GM21526 (cell line): Measurements from ENCODE around the gene NTM.
A peak's percentile ranks its signal among the peaks of the same experiment; 100 is the strongest.

Source experiments
- ATAC-seq: cut with Tn5 transposase; IDR thresholded peaks from one replicate; pipeline ENCODE4 v1.9.1; 2021; ENCODE audit warnings: moderate library complexity; ENCODE audit not compliant: unreplicated experiment, low FRiP score

The NTM gene

GRCh38 chr11:131662317-131662972 lies 292.0 kb downstream of the NTM start:
- no peak for ATAC-seq

- no peak for ATAC-seq
Measured at GRCh38 chr11:131662993-131663392, 292.6 kb downstream of the NTM start.

- ATAC-seq, result no peak
Measured at GRCh38 chr11:131663405-131664200, 293.2 kb downstream of the NTM start.

- no peak for ATAC-seq
Measured at GRCh38 chr11:131664293-131664692, 293.9 kb downstream of the NTM start.

- ATAC-seq, result no peak
Measured at GRCh38 chr11:131664816-131665215, 294.4 kb downstream of the NTM start.

- no peak for ATAC-seq
Measured at GRCh38 chr11:131665344-131665968, 295.0 kb downstream of the NTM start.

GRCh38 chr11:131666006-131666405 lies 295.6 kb downstream of the NTM start:
- ATAC-seq, result no peak

GRCh38 chr11:131666617-131667016 lies 296.2 kb downstream of the NTM start:
- no peak for ATAC-seq

- no peak for ATAC-seq
Measured at GRCh38 chr11:131667566-131667965, 297.2 kb downstream of the NTM start.

- peak; percentile 78 for ATAC-seq
Measured at GRCh38 chr11:131668500-131669400, 298.3 kb downstream of the NTM start.

GRCh38 chr11:131669401-131669780 lies 299.0 kb downstream of the NTM start:
- ATAC-seq, result no peak

GRCh38 chr11:131670876-131671275 lies 300.5 kb downstream of the NTM start:
- no peak for ATAC-seq

GRCh38 chr11:131671320-131671719 lies 300.9 kb downstream of the NTM start:
- no peak for ATAC-seq

GRCh38 chr11:131671734-131672133 lies 301.3 kb downstream of the NTM start:
- ATAC-seq, result no peak

GRCh38 chr11:131672191-131672590 lies 301.8 kb downstream of the NTM start:
- no peak for ATAC-seq

- ATAC-seq, result peak; percentile 94
Measured at GRCh38 chr11:131674051-131674755, 303.8 kb downstream of the NTM start.

GRCh38 chr11:131675121-131675888 lies 304.9 kb downstream of the NTM start:
- ATAC-seq, result no peak

- ATAC-seq, result no peak
Measured at GRCh38 chr11:131677828-131678470, 307.5 kb downstream of the NTM start.
